SK-N-SH (cell line): ENCODE measurements around the gene SV2C. TPM values are rescaled to one million over a fixed set of nuclear protein-coding genes. Genes with fewer than 3 reads are reported as not detected.

ENCODE experiments used
- CTCF ChIA-PET: fragments of 300-600, 350-600 bp; formaldehyde crosslinking; extraction: SDS; loops from one replicate; lab custom pipeline; 2021; lab: Yijun Ruan, JAX
- POLR2A ChIA-PET: fragments of 350-600 bp; sonication (Branson Sonifier 250); formaldehyde crosslinking; extraction: SDS; loops from one replicate; lab custom pipeline; 2020; ENCODE audit warnings: antibody characterized with exemption, inconsistent platforms; lab: Yijun Ruan, JAX
- DNase-seq: peaks from one replicate; pipeline ENCODE4 v3.0.0; 2012
- H2AFZ ChIP-seq: fragments of 200-600 bp; sonication (generic); 2 replicates; pipeline ENCODE4 v1.8.1; 2016; ENCODE audit warnings: antibody characterized with exemption, mild to moderate bottlenecking, low read depth
- H3F3A ChIP-seq: fragments of 200-600 bp; sonication (generic); replicated peaks from 2 replicates; pipeline ENCODE3; 2016; ENCODE audit warnings: antibody characterized with exemption, mild to moderate bottlenecking; ENCODE audit not compliant: insufficient read depth
- H3K27ac ChIP-seq, 2 experiments: fragments of 200-500 bp in 1 of 2; fragments of 200-600 bp in 1 of 2; sonication (Bioruptor generic) in 1 of 2; sonication (generic), shearing (Covaris generic) in 1 of 2; 2 replicates each; pipeline versions ENCODE4 v1.5.1 to v1.6.1; 2014 to 2016; ENCODE audit warnings: low read depth in 2 of 2, inconsistent platforms in 1 of 2, low read length in 1 of 2, mild to moderate bottlenecking in 1 of 2, mixed read lengths in 1 of 2
- H3K27me3 ChIP-seq: fragments of 200-600 bp; sonication (generic), shearing (Covaris generic); 2 replicates; pipeline ENCODE4 v1.6.1; 2016; ENCODE audit warnings: mixed run types; ENCODE audit not compliant: insufficient read depth
- H3K36me3 ChIP-seq, 2 experiments: fragments of 200-500 bp in 1 of 2; fragments of 200-600 bp in 1 of 2; sonication (Bioruptor generic) in 1 of 2; sonication (generic) in 1 of 2; replicated peaks in 1 of 2; 2 replicates each; pipeline versions ENCODE3 to v1.5.1; 2014 to 2016; ENCODE audit warnings: low read length in 1 of 2, mild to moderate bottlenecking in 1 of 2; ENCODE audit not compliant: insufficient read depth in 2 of 2, control insufficient read depth in 1 of 2
- H3K4me1 ChIP-seq, 2 experiments: fragments of 200-500 bp in 1 of 2; fragments of 200-600 bp in 1 of 2; sonication (Bioruptor generic) in 1 of 2; sonication (generic), shearing (Covaris generic) in 1 of 2; 2 replicates each; pipeline versions ENCODE4 v1.5.1 to v1.6.1; 2014 to 2016; ENCODE audit warnings: low read depth in 1 of 2, low read length in 1 of 2, mixed run types in 1 of 2; ENCODE audit not compliant: insufficient read depth in 2 of 2, control insufficient read depth in 1 of 2
- H3K4me2 ChIP-seq: fragments of 200-600 bp; sonication (generic), shearing (Covaris generic); 2 replicates; pipeline ENCODE4 v1.6.1; 2017; ENCODE audit warnings: mixed run types
- H3K4me3 ChIP-seq, 2 experiments: fragments of 200-500 bp in 1 of 2; fragments of 200-600 bp in 1 of 2; sonication (Bioruptor generic) in 1 of 2; sonication (generic), shearing (Covaris generic) in 1 of 2; 2 replicates each; pipeline versions ENCODE4 v1.5.1 to v1.8.1; 2014 to 2016; ENCODE audit warnings: low read depth in 2 of 2, inconsistent platforms in 1 of 2, low read length in 1 of 2, mild to moderate bottlenecking in 1 of 2, mixed read lengths in 1 of 2, moderate library complexity in 1 of 2
- H3K79me2 ChIP-seq: fragments of 200-600 bp; sonication (generic); 2 replicates; pipeline ENCODE4 v1.8.1; 2017; ENCODE audit warnings: mild to moderate bottlenecking; ENCODE audit not compliant: insufficient read depth
- H3K9ac ChIP-seq: fragments of 200-600 bp; sonication (generic); 2 replicates; pipeline ENCODE4 v1.6.1; 2017; ENCODE audit warnings: mixed run types
- H3K9me2 ChIP-seq: fragments of 200-600 bp; sonication (generic); 2 replicates; pipeline ENCODE4 v1.6.1; 2017; ENCODE audit warnings: mixed run types
- H3K9me3 ChIP-seq: fragments of 200-600 bp; sonication (generic); 2 replicates; pipeline ENCODE4 v1.6.1; 2017; ENCODE audit warnings: mixed run types, mild to moderate bottlenecking, moderate library complexity
- H4K20me1 ChIP-seq: fragments of 200-600 bp; sonication (generic); 2 replicates; pipeline ENCODE4 v1.6.1; 2017; ENCODE audit warnings: mild to moderate bottlenecking, mixed run types; ENCODE audit not compliant: insufficient read depth
- CHD2 ChIP-seq: fragments of 150-350 bp; IDR thresholded peaks from 2 replicates; pipeline ENCODE4 v1.6.1; 2018; ENCODE audit warnings: low read length; ENCODE audit not compliant: partially characterized antibody
- ELF1 ChIP-seq: IDR thresholded peaks from 2 replicates; pipeline ENCODE4 v1.4.0; 2012
- EP300 ChIP-seq, 2 experiments: IDR thresholded peaks; 2 replicates each; pipeline versions ENCODE4 v1.4.0 to v1.6.1; 2012; ENCODE audit warnings: borderline replicate concordance in 1 of 2, low read depth in 1 of 2, low read length in 1 of 2
- FOXJ3 ChIP-seq: sonication (generic); formaldehyde crosslinking; IDR thresholded peaks from 2 replicates; pipeline ENCODE4 v1.5.1; 2020; ENCODE audit warnings: mild to moderate bottlenecking, missing genetic modification reagents
- FOXM1 ChIP-seq: IDR thresholded peaks from 2 replicates; pipeline ENCODE4 v1.4.0; 2012; ENCODE audit warnings: low read depth, mild to moderate bottlenecking
- MEF2A ChIP-seq: IDR thresholded peaks from 2 replicates; pipeline ENCODE4 v1.4.0; 2012; ENCODE audit warnings: low read depth, borderline replicate concordance
- NFIC ChIP-seq: IDR thresholded peaks from 2 replicates; pipeline ENCODE4 v1.4.0; 2012; ENCODE audit warnings: borderline replicate concordance
- NRF1 ChIP-seq: IDR thresholded peaks from 2 replicates; pipeline ENCODE4 v1.6.1; 2012; ENCODE audit warnings: low read depth, mild to moderate bottlenecking, low read length
- POLR2AphosphoS5 ChIP-seq: IDR thresholded peaks from 2 replicates; pipeline ENCODE4 v1.6.1; 2012; ENCODE audit warnings: low read depth, low read length
- RAD21 ChIP-seq: IDR thresholded peaks from 2 replicates; pipeline ENCODE4 v1.6.1; 2012; ENCODE audit warnings: mild to moderate bottlenecking, low read length
- RCOR1 ChIP-seq: fragments of 150-350 bp; IDR thresholded peaks from 2 replicates; pipeline ENCODE4 v1.6.1; 2017; ENCODE audit warnings: antibody characterized with exemption, low read length
- SIN3A ChIP-seq: IDR thresholded peaks from 2 replicates; pipeline ENCODE4 v1.6.1; 2012; ENCODE audit warnings: low read depth, mild to moderate bottlenecking, low read length, moderate library complexity, borderline replicate concordance
- TCF12 ChIP-seq: IDR thresholded peaks from 2 replicates; pipeline ENCODE4 v1.4.0; 2012
- USF1 ChIP-seq: IDR thresholded peaks from 2 replicates; pipeline ENCODE4 v1.4.0; 2012; ENCODE audit warnings: low read depth, borderline replicate concordance
- USF2 ChIP-seq: fragments of 150-350 bp; IDR thresholded peaks from 2 replicates; pipeline ENCODE4 v1.6.1; 2017; ENCODE audit warnings: antibody characterized with exemption, low read length, low read depth, borderline replicate concordance
- YY1 ChIP-seq: IDR thresholded peaks from 2 replicates; pipeline ENCODE4 v1.4.0; 2012; ENCODE audit warnings: low read depth, mild to moderate bottlenecking
- WGBS: methylation state at CpG from one replicate; pipeline ENCODE4 v1.1.6; 2017; ENCODE audit warnings: low lambda C conversion rate; 5-methylcytosine and 5-hydroxymethylcytosine counted together
- polyA plus RNA-seq, 3 experiments: library from polyadenylated mRNA; depleted of rRNA; stranded (reverse); fragments of >200 nt; gene quantifications; 2 replicates each; pipeline ENCODE4 v1.2.3, GENCODE V29; 2012
- TF ChIP-seq, protein P1 (sequence below): IDR thresholded peaks from 2 replicates; pipeline ENCODE4 v1.4.0; 2012; ENCODE audit warnings: low read depth, borderline replicate concordance

The SV2C gene
- polyA plus RNA-seq, 1 of the 3 experiments (the other 2 are of a cell fraction), result 0.05 TPM

DNA sequence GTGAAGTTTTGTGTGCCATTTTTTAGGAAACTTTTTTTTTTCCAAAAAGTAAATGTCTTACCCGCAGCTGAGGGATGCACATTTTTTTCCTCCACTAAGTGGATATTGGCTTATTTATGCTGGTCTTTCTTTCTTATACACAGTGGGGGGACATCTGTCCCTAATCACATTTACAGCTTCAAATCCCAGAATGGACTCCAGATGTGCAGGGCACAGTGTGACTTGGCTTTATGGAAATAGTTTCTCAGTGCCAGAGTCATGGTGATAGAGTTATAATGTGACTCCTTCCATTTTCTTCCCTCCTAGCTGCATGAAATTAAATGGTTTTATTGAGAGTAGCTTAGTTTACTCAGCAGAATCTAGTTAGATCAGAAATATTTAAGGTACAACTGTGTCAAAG is 66.5 kb downstream of the SV2C start:
- WGBS, result 22% methylated on average over 1 of the region's 1 CpG
- H3K9me2 ChIP-seq, result no peaks in the 10 kb centered on the region
- ChIA-PET CTCF (interaction anchor here (0.5 to 4.6 kb wide), 7 partner anchors 17 to 263 kb away, joined by 3 to 21 read pairs (median 4); no protein-coding TSS in a partner anchor), POLR2A (no interaction called here)
- H2AFZ ChIP-seq, result no peak overlapping the region
- no peaks in the 10 kb centered on the region for H3K79me2 ChIP-seq
- peak overlapping the region in 1 of 2 experiments; percentile 85; a peak in 2 of 4 replicates for H3K27ac ChIP-seq
- H3K4me1 ChIP-seq, result peaks cover 0 to 43% of the 10 kb centered on the region in 2 experiments; a peak in 2 of 4 replicates
- H4K20me1 ChIP-seq, result no peaks in the 10 kb centered on the region
- DNase-seq, result peak; percentile 40
- no peak overlapping the region for H3K4me3 ChIP-seq
- no peak overlapping the region for H3K9ac ChIP-seq
- no peaks in the 10 kb centered on the region for H3K36me3 ChIP-seq
- TF ChIP-seq NFIC (no peak), NRF1 (no peak), RCOR1 (peak; percentile 37; the same call in 1 of the 2 replicates)
- TF ChIP-seq, all 33 proteins: peak for 1
- no peaks in the 10 kb centered on the region for H3K9me3 ChIP-seq
- H3F3A ChIP-seq, result no peaks in the 10 kb centered on the region
- no peaks in the 10 kb centered on the region for H3K27me3 ChIP-seq
- no peak overlapping the region for H3K4me2 ChIP-seq

DNA sequence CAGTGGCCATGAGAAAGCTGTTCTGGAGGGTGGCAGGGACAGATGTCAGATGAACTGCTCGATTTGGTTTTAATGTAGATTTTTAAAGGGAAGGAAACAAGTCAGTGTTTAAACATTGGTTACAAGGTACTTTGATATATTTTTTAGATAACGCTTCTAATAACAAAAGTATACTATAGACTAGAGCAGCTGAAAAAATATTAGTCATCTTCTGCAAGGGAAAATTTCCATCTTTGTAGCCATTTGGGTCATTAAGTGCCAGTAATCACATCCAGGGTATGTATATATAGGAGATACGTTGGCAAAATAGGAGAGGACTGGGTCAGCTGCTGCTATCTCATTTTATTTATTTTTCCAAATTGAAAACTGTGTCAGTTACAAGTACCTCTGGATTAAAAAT is 69.0 kb downstream of the SV2C start:
- peak overlapping the region in 1 of 2 experiments; percentile 53; a peak in 2 of 4 replicates for H3K27ac ChIP-seq
- CTCF ChIA-PET, result interaction anchor here (1.1 to 4.6 kb wide), 4 partner anchors 12 to 916 kb away, joined by 3 to 21 read pairs (median 5); partner anchors contain the start of gene ANKRD31
- POLR2A ChIA-PET, result interaction anchor here (0.7 kb wide), 1 partner anchor 68 kb away, joined by 3 read pairs; no protein-coding TSS in a partner anchor

GRCh38 chr5:76152700-76153099 is 69.5 kb downstream of the SV2C start:
- Histone ChIP-seq H3K27ac (no peak overlapping the region; a peak in 1 of 4 replicates), H2AFZ (no peak overlapping the region), H3K4me3 (no peak overlapping the region), H3K9ac (no peak overlapping the region), H3K9me2 (no peaks in the 10 kb centered on the region), H3K79me2 (no peaks in the 10 kb centered on the region), H3K27me3 (no peaks in the 10 kb centered on the region), H4K20me1 (no peaks in the 10 kb centered on the region), H3K9me3 (no peaks in the 10 kb centered on the region), H3K36me3 (no peaks in the 10 kb centered on the region), H3F3A (no peaks in the 10 kb centered on the region), H3K4me1 (peaks cover 0 to 33% of the 10 kb centered on the region in 2 experiments; a peak in 2 of 4 replicates), H3K4me2 (no peak overlapping the region)
- ChIA-PET CTCF (interaction anchor here (0.9 to 4.6 kb wide), 5 partner anchors 14 to 916 kb away, joined by 4 to 21 read pairs (median 4); partner anchors contain the start of gene ANKRD31), POLR2A (interaction anchor here (1.1 kb wide), 1 partner anchor 69 kb away, joined by 4 read pairs; no protein-coding TSS in a partner anchor)
- no peak for DNase-seq
- WGBS, result 33% methylated on average over 1 of the region's 1 CpG
- TF ChIP-seq USF2 (no peak), TCF12 (no peak), NFIC (no peak), ELF1 (no peak), YY1 (no peak), CHD2 (no peak), POLR2AphosphoS5 (no peak)
- TF ChIP-seq, protein P1, sequence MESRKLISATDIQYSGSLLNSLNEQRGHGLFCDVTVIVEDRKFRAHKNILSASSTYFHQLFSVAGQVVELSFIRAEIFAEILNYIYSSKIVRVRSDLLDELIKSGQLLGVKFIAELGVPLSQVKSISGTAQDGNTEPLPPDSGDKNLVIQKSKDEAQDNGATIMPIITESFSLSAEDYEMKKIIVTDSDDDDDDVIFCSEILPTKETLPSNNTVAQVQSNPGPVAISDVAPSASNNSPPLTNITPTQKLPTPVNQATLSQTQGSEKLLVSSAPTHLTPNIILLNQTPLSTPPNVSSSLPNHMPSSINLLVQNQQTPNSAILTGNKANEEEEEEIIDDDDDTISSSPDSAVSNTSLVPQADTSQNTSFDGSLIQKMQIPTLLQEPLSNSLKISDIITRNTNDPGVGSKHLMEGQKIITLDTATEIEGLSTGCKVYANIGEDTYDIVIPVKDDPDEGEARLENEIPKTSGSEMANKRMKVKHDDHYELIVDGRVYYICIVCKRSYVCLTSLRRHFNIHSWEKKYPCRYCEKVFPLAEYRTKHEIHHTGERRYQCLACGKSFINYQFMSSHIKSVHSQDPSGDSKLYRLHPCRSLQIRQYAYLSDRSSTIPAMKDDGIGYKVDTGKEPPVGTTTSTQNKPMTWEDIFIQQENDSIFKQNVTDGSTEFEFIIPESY, result no peak

More for the DNA sequence above, 69.0 kb downstream of the SV2C start:
- Histone ChIP-seq H3F3A (no peaks in the 10 kb centered on the region), H3K4me1 (peaks cover 0 to 36% of the 10 kb centered on the region in 2 experiments; a peak in 2 of 4 replicates), H3K9ac (no peak overlapping the region), H3K9me3 (no peaks in the 10 kb centered on the region), H2AFZ (no peak overlapping the region), H4K20me1 (no peaks in the 10 kb centered on the region), H3K4me2 (no peak overlapping the region), H3K36me3 (no peaks in the 10 kb centered on the region), H3K27me3 (no peaks in the 10 kb centered on the region), H3K4me3 (no peak overlapping the region), H3K79me2 (no peaks in the 10 kb centered on the region), H3K9me2 (no peaks in the 10 kb centered on the region)
- TF ChIP-seq CHD2 (no peak), FOXJ3 (CRISPR knock-in tag) (no peak), YY1 (no peak), MEF2A (no peak), NRF1 (no peak), USF1 (no peak), SIN3A (no peak), NFIC (no peak), RAD21 (no peak), POLR2AphosphoS5 (no peak), FOXM1 (no peak), EP300 (IDR thresholded peaks at IDR 0.05; ENCODE audit: borderline replicate concordance in 1 of 2, low read depth in 1 of 2, low read length in 1 of 2) (no peak)
- DNase-seq, result no peak
- 16% methylated on average over 3 of the region's 3 CpGs for WGBS
